Epithelial cell of esophagus (primary cell): ENCODE measurements around the gene PNPLA2.

Source experiments
- DNase-seq: peaks from one replicate; pipeline ENCODE4 v3.0.0; 2010; ENCODE audit warnings: low read depth
- H3K4me3 ChIP-seq: 2 replicates; pipeline ENCODE4 v1.5.1; 2011; ENCODE audit warnings: mild to moderate bottlenecking, low read length, control low read depth
- TF ChIP-seq, protein P1 (sequence below): IDR thresholded peaks from 2 replicates; pipeline ENCODE4 v1.5.1; 2011; ENCODE audit warnings: low read depth, mild to moderate bottlenecking, low read length, control low read depth, inconsistent platforms; ENCODE audit not compliant: insufficient read depth; ENCODE audit errors: missing control alignments

PNPLA2 gene

DNA sequence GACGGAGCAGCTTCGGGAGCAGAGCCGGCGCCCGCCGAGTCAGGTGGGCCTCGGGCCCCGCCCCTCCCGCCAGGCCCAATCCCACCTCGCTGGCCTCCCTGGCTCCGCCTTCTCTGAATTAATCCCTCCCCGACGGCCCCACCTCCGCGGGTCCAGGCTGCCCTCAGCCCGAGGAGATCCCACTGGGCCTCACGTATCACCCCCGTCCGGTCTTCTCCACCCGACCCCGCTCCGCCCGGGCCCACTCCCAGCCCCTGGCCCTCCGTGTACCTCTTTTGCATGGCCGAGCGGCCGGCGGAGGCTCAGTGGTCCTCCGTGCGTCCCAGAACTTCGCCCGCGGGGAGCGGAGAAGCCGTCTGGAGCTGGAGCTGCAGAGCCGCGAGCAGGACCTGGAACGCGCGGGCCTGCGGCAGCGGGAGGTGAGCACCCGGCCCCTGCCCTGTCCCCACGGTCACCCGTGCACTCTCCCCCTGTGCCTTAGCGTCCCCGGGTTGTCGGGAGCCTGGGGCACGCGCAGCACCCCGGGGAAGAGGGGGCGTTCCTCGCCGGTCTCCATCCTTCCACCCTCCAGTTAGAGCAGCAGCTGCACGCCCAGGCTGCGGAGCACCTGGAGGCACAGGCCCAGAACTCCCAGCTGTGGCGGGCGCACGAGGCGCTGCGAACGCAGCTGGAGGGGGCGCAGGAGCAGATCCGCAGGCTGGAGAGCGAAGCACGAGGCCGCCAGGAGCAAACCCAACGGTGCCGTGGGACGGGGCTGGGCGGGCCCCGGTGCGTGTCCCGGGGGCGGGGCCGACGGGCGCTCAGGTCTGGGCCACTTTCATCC lies 11.8 kb downstream of the PNPLA2 start:
- H3K4me3 ChIP-seq, result peak overlapping the region; percentile 19
- TF ChIP-seq, protein P1, sequence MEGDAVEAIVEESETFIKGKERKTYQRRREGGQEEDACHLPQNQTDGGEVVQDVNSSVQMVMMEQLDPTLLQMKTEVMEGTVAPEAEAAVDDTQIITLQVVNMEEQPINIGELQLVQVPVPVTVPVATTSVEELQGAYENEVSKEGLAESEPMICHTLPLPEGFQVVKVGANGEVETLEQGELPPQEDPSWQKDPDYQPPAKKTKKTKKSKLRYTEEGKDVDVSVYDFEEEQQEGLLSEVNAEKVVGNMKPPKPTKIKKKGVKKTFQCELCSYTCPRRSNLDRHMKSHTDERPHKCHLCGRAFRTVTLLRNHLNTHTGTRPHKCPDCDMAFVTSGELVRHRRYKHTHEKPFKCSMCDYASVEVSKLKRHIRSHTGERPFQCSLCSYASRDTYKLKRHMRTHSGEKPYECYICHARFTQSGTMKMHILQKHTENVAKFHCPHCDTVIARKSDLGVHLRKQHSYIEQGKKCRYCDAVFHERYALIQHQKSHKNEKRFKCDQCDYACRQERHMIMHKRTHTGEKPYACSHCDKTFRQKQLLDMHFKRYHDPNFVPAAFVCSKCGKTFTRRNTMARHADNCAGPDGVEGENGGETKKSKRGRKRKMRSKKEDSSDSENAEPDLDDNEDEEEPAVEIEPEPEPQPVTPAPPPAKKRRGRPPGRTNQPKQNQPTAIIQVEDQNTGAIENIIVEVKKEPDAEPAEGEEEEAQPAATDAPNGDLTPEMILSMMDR, result no peak
- DNase-seq, result peak; percentile 77

DNA sequence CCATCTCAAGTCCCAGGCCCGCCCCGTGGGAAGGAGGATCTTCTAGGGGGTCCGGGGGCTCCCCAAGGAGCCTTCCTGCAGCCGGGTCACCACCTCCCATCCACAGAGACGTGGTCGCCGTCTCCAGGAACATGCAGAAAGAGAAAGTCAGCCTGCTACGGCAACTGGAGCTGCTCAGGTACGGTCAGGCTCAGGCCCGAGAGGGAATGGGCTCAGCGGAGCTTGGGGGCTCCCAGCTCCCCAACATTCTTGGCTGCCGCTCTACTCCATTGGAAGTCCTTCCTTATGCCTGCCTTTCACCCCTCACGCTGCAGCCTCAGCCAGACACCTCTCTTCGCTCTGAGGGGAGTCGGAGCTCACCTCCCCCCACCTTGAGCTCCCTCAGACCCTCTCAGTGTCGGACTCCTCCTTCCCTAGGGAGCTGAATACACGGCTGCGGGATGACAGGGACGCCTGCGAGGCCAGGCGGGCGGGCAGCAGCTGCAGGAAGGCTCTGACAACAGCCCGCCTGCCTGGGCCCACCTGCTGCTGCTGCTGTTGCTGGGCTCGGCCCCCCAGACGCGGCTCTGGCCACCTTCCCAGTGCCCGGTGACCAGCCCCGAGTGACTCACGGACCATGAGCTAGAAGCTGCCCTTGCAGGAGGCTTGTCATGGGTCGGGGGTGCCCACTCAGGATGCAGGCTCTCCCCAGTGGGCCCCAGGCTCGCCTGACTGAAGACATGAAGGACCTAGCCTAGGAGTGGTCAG lies 12.6 kb downstream of the PNPLA2 start:
- H3K4me3 ChIP-seq, result no peak overlapping the region
- TF ChIP-seq, protein P1, result no peak
- DNase-seq, result no peak

DNA sequence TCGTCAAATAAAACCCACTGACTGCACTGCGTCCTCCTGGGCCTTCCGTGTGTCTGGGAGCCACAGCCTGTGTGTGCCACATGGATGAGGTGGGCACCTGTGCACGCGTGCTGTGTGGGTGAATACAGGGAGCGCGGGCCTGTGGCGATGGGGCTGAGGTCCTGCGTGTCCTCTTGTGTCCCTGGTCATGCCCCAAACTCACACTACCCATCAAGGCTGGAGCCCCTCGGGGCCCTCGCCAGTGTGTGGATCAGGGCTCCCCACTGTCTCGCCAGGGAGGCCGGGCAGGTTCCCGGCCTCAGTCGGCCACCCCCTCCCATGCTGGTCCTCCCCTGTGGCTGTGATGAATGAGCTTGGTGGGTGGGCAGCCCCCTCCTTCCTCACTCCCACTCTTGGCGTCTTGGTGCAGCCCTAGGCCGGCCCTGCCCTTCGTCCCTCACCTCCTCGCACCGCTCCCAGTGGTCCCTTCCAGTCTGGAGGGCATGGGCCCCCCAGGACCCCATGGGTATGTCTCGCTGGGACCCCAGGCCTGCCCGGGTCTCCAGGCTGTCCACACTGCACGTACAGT lies 13.3 kb downstream of the PNPLA2 start:
- peak overlapping the region; percentile 40 for H3K4me3 ChIP-seq
- DNase-seq, result no peak
- TF ChIP-seq, protein P1, result no peak

DNA sequence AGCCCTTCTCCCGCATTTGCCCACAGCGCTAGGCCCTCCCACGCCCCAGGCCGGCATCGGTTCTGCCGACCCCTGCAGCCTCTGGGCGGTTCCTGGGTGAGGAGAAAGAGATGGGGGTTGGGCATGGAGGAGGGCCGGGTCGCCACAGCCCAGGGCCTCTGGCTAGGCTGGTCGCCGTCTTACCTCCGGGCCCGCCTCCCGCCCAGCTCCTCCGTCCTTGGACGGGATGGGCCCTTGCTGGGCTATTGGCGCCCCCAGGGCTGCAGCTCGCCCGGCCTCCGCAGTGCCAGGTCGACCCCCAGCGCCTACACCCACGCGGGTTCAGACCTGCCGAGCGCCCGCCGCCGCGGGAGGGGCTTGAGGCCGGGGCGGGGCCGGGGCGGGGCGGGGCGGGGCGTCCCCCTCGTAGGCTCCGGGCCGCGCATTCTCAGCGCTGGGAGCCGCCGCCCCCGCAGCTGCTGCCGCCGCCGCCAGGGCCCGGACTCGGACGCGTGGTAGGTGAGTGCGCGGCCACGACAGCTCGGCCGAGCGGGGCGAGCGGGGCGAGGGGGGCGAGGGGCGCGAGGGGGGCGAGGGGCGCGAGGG lies 13.9 kb downstream of the PNPLA2 start, which contains the start of gene CD151:
TSS of gene CD151 (plus strand) at position 424 of the 585 bp plus-strand sequence. CDS start 3,118 bp downstream, outside the sequence.
- H3K4me3 ChIP-seq, result peak within 1 kb of the TSS; percentile 74
- TF ChIP-seq, protein P1, result no peak
- DNase-seq, result peak; percentile 79

DNA sequence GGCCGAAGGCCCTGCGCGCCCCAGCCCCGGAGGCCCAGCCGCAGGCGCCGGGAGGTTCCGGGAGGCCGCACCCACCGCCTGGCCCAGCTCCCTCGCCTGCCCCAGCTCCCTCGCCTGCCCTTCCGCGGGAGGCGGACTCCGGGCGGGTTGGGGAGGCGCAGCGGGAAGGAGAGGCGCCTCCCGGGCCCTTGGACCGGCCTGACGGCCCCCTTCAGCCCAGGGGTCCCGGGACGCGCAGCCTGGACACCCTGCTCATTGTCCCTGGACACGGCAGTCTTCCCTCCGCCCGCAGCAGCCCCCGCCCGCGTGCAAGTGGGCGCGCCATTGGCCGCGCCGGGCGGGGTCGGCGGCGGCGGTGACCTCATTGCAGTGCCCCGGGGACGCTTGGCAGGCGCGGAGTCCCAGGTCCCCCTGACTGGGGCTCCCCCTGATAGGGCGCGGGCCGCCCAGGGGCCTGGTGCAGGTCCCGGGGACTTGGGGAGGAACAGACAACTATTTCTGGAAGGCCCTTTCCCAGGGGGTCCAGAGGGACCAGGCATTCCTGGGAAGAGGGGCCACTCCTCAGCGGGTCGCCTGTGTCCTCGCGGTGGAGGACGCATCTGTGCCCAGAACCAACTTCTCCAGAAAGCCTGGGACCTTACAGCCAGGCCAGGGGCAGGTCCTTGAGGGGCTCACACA lies 14.5 kb downstream of the PNPLA2 start:
- H3K4me3 ChIP-seq, result peak overlapping the region; percentile 74
- TF ChIP-seq, protein P1, result no peak
- peak; percentile 61 for DNase-seq

DNA sequence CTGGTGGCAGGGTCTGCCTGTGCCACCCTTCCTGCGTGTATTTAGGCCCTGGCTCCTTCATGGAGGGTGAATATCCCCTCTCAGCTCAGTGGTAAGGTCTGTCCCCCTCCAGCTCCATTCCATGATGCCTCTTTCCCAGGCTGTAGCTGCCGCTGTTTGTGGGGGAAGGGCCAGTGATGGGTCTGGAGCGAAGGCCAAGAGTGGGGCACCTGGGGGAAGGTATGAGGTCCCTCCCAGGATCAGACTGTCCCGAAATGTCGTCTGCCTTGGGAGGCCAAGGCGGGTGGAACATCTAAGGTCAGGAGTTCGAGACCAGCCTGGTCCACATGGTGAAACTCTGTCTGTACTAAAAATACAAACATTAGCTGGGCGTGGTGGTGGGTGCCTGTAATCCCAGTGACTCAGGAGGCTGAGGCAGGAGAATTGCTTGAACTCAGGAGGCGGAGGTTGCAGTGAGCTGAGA lies 15.2 kb downstream of the PNPLA2 start:
- peak; percentile 49 for DNase-seq
- H3K4me3 ChIP-seq, result peak overlapping the region; percentile 74
- TF ChIP-seq, protein P1, result no peak
